SH-SY5Y (cell line): ENCODE results near the gene GULP1.

Experiments used
- GATA2 ChIP-seq: IDR thresholded peaks from 2 replicates; pipeline ENCODE4 v1.6.1; 2011; ENCODE audit warnings: mild to moderate bottlenecking, low read depth, low read length
- GATA3 ChIP-seq: IDR thresholded peaks from 2 replicates; pipeline ENCODE4 v1.6.1; 2011; ENCODE audit warnings: low read depth, mild to moderate bottlenecking, low read length, moderate library complexity

DNA sequence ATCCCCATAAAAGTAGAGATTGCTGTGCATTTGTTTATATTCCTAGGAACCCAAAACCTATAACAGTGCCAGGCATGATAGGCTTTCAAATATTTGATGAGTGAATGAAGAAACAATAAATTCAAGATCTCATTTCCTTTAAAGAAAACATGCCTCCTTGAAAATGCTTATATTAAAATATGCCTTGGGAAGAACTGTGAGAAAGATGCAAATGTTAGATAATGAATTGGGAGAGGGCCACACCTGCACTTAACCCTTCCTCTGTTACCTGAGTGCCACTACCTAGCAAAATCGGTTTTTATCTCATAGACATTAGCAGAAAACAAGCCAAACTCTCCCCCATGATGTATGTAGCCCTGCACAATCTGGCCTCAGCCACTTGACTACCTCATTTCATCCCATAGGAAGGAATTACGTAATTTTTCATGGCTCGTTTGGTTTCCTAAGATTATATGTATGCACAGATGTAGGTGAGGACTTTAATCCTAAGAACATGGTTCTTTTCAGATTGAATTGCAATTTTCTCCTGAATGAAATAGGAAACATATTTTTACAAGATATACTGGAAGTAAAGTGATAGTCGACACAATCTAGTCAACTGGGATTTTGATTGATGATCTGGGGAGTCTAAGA is 25.2 kb downstream of the GULP1 start:
- TF ChIP-seq GATA2 (no peak), GATA3 (no peak)
